Endothelial cell of umbilical vein (primary cell): ENCODE data around the gene CHRD. TPM values are rescaled to one million over a fixed set of nuclear protein-coding genes. Genes with fewer than 3 reads are reported as not detected.

Experiments used
- BruUV-seq: library from RNA; stranded (reverse); fragments of 400-500 nt; replicated peaks from 2 replicates; lab custom pipeline; 2021; lab: Mats Ljungman, UMichigan
- CTCF ChIA-PET: fragments of 300-600, 350-600 bp; sonication (Branson Sonifier 250); formaldehyde crosslinking; loops from one replicate; lab custom pipeline; 2021; ENCODE audit warnings: antibody characterized with exemption, inconsistent platforms; lab: Charles Lee
- POLR2A ChIA-PET: fragments of 300-600, 350-600 bp; sonication (Branson Sonifier 250); formaldehyde crosslinking; loops from one replicate; lab custom pipeline; 2021; ENCODE audit warnings: antibody characterized with exemption, inconsistent platforms; lab: Charles Lee
- DNase-seq: peaks from one replicate; pipeline ENCODE4 v3.0.0-alpha.2; 2011; ENCODE audit warnings: low read depth, low spot score
- FAIRE-seq: peaks from 2 replicates; lab custom pipeline; 2011; peaks lifted over from hg19 to GRCh38; lab: Jason Lieb, UNC
- H2AFZ ChIP-seq: 2 replicates; pipeline ENCODE4 v1.6.0; 2012; ENCODE audit warnings: low read depth, low read length, control low read depth, inconsistent platforms
- H3K27ac ChIP-seq: 2 replicates; pipeline ENCODE4 v1.5.1; 2011; ENCODE audit warnings: low read depth, mild to moderate bottlenecking, control low read depth, low read length, moderate library complexity; ENCODE audit not compliant: insufficient read depth
- H3K27me3 ChIP-seq, 2 experiments: 2 replicates each; pipeline versions ENCODE4 v1.6.0 to v1.6.1; 2011; ENCODE audit warnings: low read length in 2 of 2, mixed read lengths in 1 of 2; ENCODE audit not compliant: control insufficient read depth in 2 of 2, insufficient read depth in 2 of 2
- H3K36me3 ChIP-seq, 2 experiments: 2 replicates in 1 of 2; 3 replicates in 1 of 2; pipeline ENCODE4 v1.5.1; 2011; ENCODE audit warnings: low read length in 2 of 2, mild to moderate bottlenecking in 1 of 2, moderate library complexity in 1 of 2; ENCODE audit not compliant: control insufficient read depth in 2 of 2, insufficient read depth in 2 of 2; ENCODE audit errors: extremely low read depth in 1 of 2
- H3K4me1 ChIP-seq: 3 replicates; pipeline ENCODE4 v1.5.1; 2011; ENCODE audit warnings: mild to moderate bottlenecking, low read length; ENCODE audit not compliant: control insufficient read depth, insufficient read depth; ENCODE audit errors: extremely low read depth
- H3K4me2 ChIP-seq: 2 replicates; pipeline ENCODE4 v1.6.1; 2011; ENCODE audit warnings: low read length, control low read depth, mixed read lengths; ENCODE audit not compliant: insufficient read depth
- H3K4me3 ChIP-seq, 3 experiments: fragments of 200-600 bp in 1 of 3; sonication (generic), shearing (Covaris generic) in 1 of 3; replicated peaks in 1 of 3; 2 replicates each; pipeline ENCODE4 v1.5.1; 2011 to 2016; ENCODE audit warnings: control low read depth in 3 of 3, low read length in 3 of 3, mild to moderate bottlenecking in 2 of 3, inconsistent platforms in 1 of 3, low read depth in 1 of 3, moderate library complexity in 1 of 3; ENCODE audit not compliant: insufficient read depth in 1 of 3
- H3K79me2 ChIP-seq: 2 replicates; pipeline ENCODE4 v1.6.0; 2012; ENCODE audit warnings: low read length, inconsistent platforms; ENCODE audit not compliant: control insufficient read depth, insufficient read depth
- H3K9ac ChIP-seq: replicated peaks from 2 replicates; pipeline ENCODE3; 2011; ENCODE audit warnings: low read length, control low read depth; ENCODE audit not compliant: insufficient read depth; ENCODE audit errors: extremely low read depth
- H3K9me1 ChIP-seq: replicated peaks from 3 replicates; pipeline ENCODE4 v1.6.0; 2011; ENCODE audit warnings: mild to moderate bottlenecking, low read length; ENCODE audit not compliant: control insufficient read depth, insufficient read depth; ENCODE audit errors: extremely low read depth
- H3K9me3 ChIP-seq: replicated peaks from 2 replicates; pipeline ENCODE4 v1.5.1; 2012; ENCODE audit warnings: low read length, inconsistent platforms; ENCODE audit not compliant: control insufficient read depth, insufficient read depth
- H4K20me1 ChIP-seq: replicated peaks from 2 replicates; pipeline ENCODE3; 2011; ENCODE audit warnings: mild to moderate bottlenecking, low read length; ENCODE audit not compliant: control insufficient read depth, insufficient read depth; ENCODE audit errors: extremely low read depth
- EZH2 ChIP-seq: IDR thresholded peaks from 2 replicates; pipeline ENCODE4 v1.6.1; 2012; ENCODE audit warnings: borderline replicate concordance, low read depth, mild to moderate bottlenecking, moderate library complexity, low read length, inconsistent platforms; ENCODE audit not compliant: severe bottlenecking
- FOS ChIP-seq: IDR thresholded peaks from 2 replicates; pipeline ENCODE4 v1.6.1; 2011; ENCODE audit warnings: mild to moderate bottlenecking, low read length, moderate library complexity, borderline replicate concordance; ENCODE audit not compliant: insufficient read depth
- GATA2 ChIP-seq: IDR thresholded peaks from 2 replicates; pipeline ENCODE4 v1.7.0; 2011; ENCODE audit warnings: low read depth, mild to moderate bottlenecking, moderate library complexity, mixed read lengths, low read length; ENCODE audit not compliant: insufficient read length, insufficient read depth
- JUN ChIP-seq: IDR thresholded peaks from 2 replicates; pipeline ENCODE4 v1.6.1; 2011; ENCODE audit warnings: borderline replicate concordance, low read depth; ENCODE audit not compliant: insufficient read length, insufficient read depth
- MYC ChIP-seq: IDR thresholded peaks from one replicate; pipeline ENCODE4 v1.6.1; 2011; ENCODE audit warnings: mild to moderate bottlenecking, low read depth, low read length
- POLR2A ChIP-seq: IDR thresholded peaks from 2 replicates; pipeline ENCODE4 v1.6.1; 2012; ENCODE audit warnings: low read depth, mild to moderate bottlenecking, control low read depth, low read length
- POLR2AphosphoS5 ChIP-seq: IDR thresholded peaks from 2 replicates; pipeline ENCODE4 v1.6.1; 2012; ENCODE audit warnings: low read depth, mild to moderate bottlenecking, control low read depth, low read length, moderate library complexity; ENCODE audit not compliant: insufficient read depth
- dilution Hi-C: fragments of 300-500 bp; cut with MboI; formaldehyde crosslinking; loops from one replicate; pipeline ENCODE4 v1.15.0; 2019; ENCODE audit warnings: low sequenced_read_pairs; ENCODE audit not compliant: extremely low pct_ligation_motif_present
- intact Hi-C: fragments of 100-400 bp; cut with micrococcal nuclease; formaldehyde crosslinking; loops from one replicate; pipeline ENCODE4 v1.10.0; 2022
- polyA plus RNA-seq, 4 experiments: library from polyadenylated mRNA; depleted of rRNA in 3 of 4; stranded (reverse) in 3 of 4; unstranded in 1 of 4; fragments of >200 nt; gene quantifications; 2 replicates each; pipeline versions ENCODE4 v1.2.1 to v1.2.3, GENCODE V29; 2011 to 2012; ENCODE audit warnings: missing spikeins in 1 of 4
- total RNA-seq: library from RNA; stranded (reverse); gene quantifications from 2 replicates; pipeline ENCODE4 v1.2.3, GENCODE V29; 2021
- TF ChIP-seq, protein P1 (sequence below), 2 donors: IDR thresholded peaks; 1 replicate in 1 of 2; 2 replicates in 1 of 2; pipeline ENCODE4 v1.5.1; 2011; ENCODE audit warnings: low read length in 2 of 2, mild to moderate bottlenecking in 2 of 2, moderate library complexity in 2 of 2, control low read depth in 1 of 2, inconsistent platforms in 1 of 2, low read depth in 1 of 2; ENCODE audit not compliant: insufficient read depth in 1 of 2; ENCODE audit errors: extremely low read depth in 1 of 2
- TF ChIP-seq, protein P2 (sequence below): IDR thresholded peaks from 2 replicates; pipeline ENCODE4 v1.6.1; 2011; ENCODE audit not compliant: insufficient read depth, insufficient read length

Gene CHRD
- total and polyA plus RNA-seq, 2 donors (not counting 3 experiments of a cell fraction or from before 2014, with no cell fraction given), result 0.40 to 0.54 TPM

DNA sequence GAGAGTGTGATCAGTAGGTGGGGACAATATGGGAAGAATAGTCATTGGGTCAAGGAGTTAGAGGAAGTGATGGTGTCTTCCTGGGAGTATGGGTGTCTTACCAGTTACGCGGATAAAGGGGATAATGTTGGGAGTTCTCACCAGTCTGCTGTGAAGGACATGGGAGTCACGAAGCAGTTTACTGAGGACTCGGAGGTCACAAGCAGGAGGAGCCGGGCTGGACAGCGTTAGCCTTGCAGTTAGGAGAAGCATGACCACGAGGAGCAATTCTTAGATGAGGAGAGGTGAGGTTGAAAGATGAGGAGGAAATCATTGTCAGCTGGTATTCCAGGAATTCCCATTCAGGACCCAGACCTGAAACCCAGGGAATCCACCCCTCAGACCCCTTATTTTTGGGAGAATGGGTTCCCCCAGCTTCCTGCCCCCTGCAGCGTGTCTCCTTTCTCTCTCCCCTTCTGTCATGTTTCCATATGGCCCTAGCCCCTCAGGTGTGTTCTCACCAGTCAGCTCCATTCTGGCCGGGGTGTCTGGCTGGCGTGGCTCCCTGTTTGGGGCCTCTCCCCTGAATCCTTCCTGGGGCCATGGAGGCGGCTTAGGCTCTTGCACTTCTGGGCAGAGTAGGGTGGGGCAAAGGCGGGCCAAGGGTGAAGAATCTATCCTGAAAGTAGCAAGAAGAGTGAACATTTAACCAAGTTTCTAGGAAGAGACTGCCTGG lies 4.0 kb upstream of the CHRD start:
- POLR2A ChIA-PET, result no interaction called here
- BruUV-seq, result no TSS peak
- peaks cover 32 to 35% of the 10 kb centered on the region in 2 experiments for H3K27me3 ChIP-seq
- no peak overlapping the region for H3K4me3 ChIP-seq
- no peaks in the 10 kb centered on the region for H3K36me3 ChIP-seq
- H3K9me1 ChIP-seq, result no peaks in the 10 kb centered on the region
- H3K9ac ChIP-seq, result no peak overlapping the region
- H3K79me2 ChIP-seq, result no peaks in the 10 kb centered on the region
- no peak overlapping the region for H3K27ac ChIP-seq
- dilution Hi-C loops (no loop called here), intact Hi-C loops (loop anchor here (10.0 kb wide), 1 partner anchor 399 kb away; no protein-coding TSS in a partner anchor)
- H2AFZ ChIP-seq, result no peak overlapping the region
- H4K20me1 ChIP-seq, result no peaks in the 10 kb centered on the region
- no peak for FAIRE-seq
- H3K9me3 ChIP-seq, result no peaks in the 10 kb centered on the region
- TF ChIP-seq, protein P1, sequence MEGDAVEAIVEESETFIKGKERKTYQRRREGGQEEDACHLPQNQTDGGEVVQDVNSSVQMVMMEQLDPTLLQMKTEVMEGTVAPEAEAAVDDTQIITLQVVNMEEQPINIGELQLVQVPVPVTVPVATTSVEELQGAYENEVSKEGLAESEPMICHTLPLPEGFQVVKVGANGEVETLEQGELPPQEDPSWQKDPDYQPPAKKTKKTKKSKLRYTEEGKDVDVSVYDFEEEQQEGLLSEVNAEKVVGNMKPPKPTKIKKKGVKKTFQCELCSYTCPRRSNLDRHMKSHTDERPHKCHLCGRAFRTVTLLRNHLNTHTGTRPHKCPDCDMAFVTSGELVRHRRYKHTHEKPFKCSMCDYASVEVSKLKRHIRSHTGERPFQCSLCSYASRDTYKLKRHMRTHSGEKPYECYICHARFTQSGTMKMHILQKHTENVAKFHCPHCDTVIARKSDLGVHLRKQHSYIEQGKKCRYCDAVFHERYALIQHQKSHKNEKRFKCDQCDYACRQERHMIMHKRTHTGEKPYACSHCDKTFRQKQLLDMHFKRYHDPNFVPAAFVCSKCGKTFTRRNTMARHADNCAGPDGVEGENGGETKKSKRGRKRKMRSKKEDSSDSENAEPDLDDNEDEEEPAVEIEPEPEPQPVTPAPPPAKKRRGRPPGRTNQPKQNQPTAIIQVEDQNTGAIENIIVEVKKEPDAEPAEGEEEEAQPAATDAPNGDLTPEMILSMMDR (IDR thresholded peaks at IDR 0.05; ENCODE audit: extremely low read depth in 1 of 2, insufficient read depth in 1 of 2, low read depth in 1 of 2, low read length in 2 of 2), result no peak
- TF ChIP-seq FOS (no peak), POLR2AphosphoS5 (no peak), JUN (no peak), POLR2A (no peak), MYC (no peak), GATA2 (no peak), EZH2 (no peak)
- TF ChIP-seq, protein P2, sequence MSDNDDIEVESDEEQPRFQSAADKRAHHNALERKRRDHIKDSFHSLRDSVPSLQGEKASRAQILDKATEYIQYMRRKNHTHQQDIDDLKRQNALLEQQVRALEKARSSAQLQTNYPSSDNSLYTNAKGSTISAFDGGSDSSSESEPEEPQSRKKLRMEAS, result no peak
- CTCF ChIA-PET, result interaction anchor here (1.9 to 10.1 kb wide), 4 partner anchors 9 to 165 kb away, joined by 6 to 266 read pairs (median 191); no protein-coding TSS in a partner anchor
- H3K4me1 ChIP-seq, result peaks cover 15% of the 10 kb centered on the region
- H3K4me2 ChIP-seq, result no peak overlapping the region
- no peak for DNase-seq
